GM12878 (cell line): ENCODE results near the gene DOCK9. TPM values are rescaled to one million over a fixed set of nuclear protein-coding genes. Genes with fewer than 3 reads are reported as not detected.

Experiments used
- ATAC-seq: fragments of 200-7000 bp; cut with Tn5 transposase; 3 replicates; pipeline ENCODE4 v1.9.1; 2020; ENCODE audit warnings: mild to moderate bottlenecking, moderate library complexity
- BruUV-seq: library from RNA; stranded (reverse); fragments of 400-500 nt; replicated peaks from 2 replicates; lab custom pipeline; 2021; lab: Mats Ljungman, UMichigan
- CTCF ChIA-PET: fragments of 300-600 bp; sonication (Branson Sonifier 250); formaldehyde crosslinking; extraction: SDS; loops from one replicate; lab custom pipeline; 2021; ENCODE audit warnings: inconsistent platforms; lab: Yijun Ruan, JAX
- POLR2A ChIA-PET: fragments of 350-600 bp; formaldehyde crosslinking; extraction: SDS; loops from one replicate; lab custom pipeline; 2021; ENCODE audit warnings: inconsistent platforms; lab: Charles Lee
- RAD21 ChIA-PET: fragments of 300-600 bp; sonication (Branson Sonifier 250); formaldehyde crosslinking; loops from one replicate; lab custom pipeline; 2023; ENCODE audit warnings: antibody characterized with exemption; ENCODE audit not compliant: unreplicated experiment; lab: Charles Lee
- SMC1A ChIA-PET: fragments of 300-600 bp; sonication (Branson Sonifier 250); formaldehyde crosslinking; loops from one replicate; lab custom pipeline; 2023; ENCODE audit not compliant: unreplicated experiment, uncharacterized antibody; lab: Charles Lee
- DNase-seq: peaks from one replicate; pipeline ENCODE4 v3.0.0-alpha.2; 2011; ENCODE audit warnings: low read depth, low spot score
- FAIRE-seq: peaks from 3 replicates; lab custom pipeline; 2011; peaks lifted over from hg19 to GRCh38; lab: Jason Lieb, UNC
- H2AFZ ChIP-seq: 2 replicates; pipeline ENCODE4 v1.6.0; 2011; ENCODE audit warnings: low read depth, low read length, control low read depth; ENCODE audit not compliant: control insufficient read depth
- H3K27ac ChIP-seq: 2 replicates; pipeline ENCODE4 v1.5.1; 2011; ENCODE audit warnings: control low read depth; ENCODE audit not compliant: control insufficient read depth, insufficient read depth
- H3K27me3 ChIP-seq, 2 experiments: replicated peaks in 1 of 2; 2 replicates each; pipeline versions ENCODE4 v1.6.0 to v1.6.1; 2011; ENCODE audit warnings: low read length in 1 of 2; ENCODE audit not compliant: control insufficient read depth in 2 of 2, insufficient read depth in 2 of 2
- H3K36me3 ChIP-seq, 2 experiments: 2 replicates each; pipeline ENCODE4 v1.5.1; 2011; ENCODE audit warnings: low read length in 1 of 2; ENCODE audit not compliant: control insufficient read depth in 2 of 2, insufficient read depth in 2 of 2
- H3K4me1 ChIP-seq: 2 replicates; pipeline ENCODE4 v1.6.1; 2011; ENCODE audit warnings: mild to moderate bottlenecking, low read length, moderate library complexity, mixed read lengths; ENCODE audit not compliant: control insufficient read depth, insufficient read depth
- H3K4me2 ChIP-seq: 2 replicates; pipeline ENCODE4 v1.6.0; 2011; ENCODE audit warnings: control low read depth; ENCODE audit not compliant: control insufficient read depth, insufficient read depth
- H3K4me3 ChIP-seq: fragments of 200-600 bp; sonication (generic); 2 replicates; pipeline ENCODE4 v1.5.1; 2016
- H3K79me2 ChIP-seq: 2 replicates; pipeline ENCODE4 v1.6.0; 2011; ENCODE audit warnings: low read length; ENCODE audit not compliant: control insufficient read depth, insufficient read depth
- H3K9ac ChIP-seq: 2 replicates; pipeline ENCODE4 v1.8.0; 2011; ENCODE audit warnings: low read length, control low read depth, mixed read lengths; ENCODE audit not compliant: control insufficient read depth, insufficient read depth
- H3K9me3 ChIP-seq: replicated peaks from 3 replicates; pipeline ENCODE4 v1.5.1; 2011; ENCODE audit warnings: mild to moderate bottlenecking, low read length; ENCODE audit not compliant: control insufficient read depth, insufficient read depth
- H4K20me1 ChIP-seq: 2 replicates; pipeline ENCODE4 v1.6.0; 2011; ENCODE audit not compliant: control insufficient read depth, insufficient read depth
- RB1 ChIP-seq: fragments of 450-650 bp; formaldehyde crosslinking; IDR thresholded peaks from 2 replicates; pipeline ENCODE4 v1.6.1; 2017; ENCODE audit warnings: mild to moderate bottlenecking, borderline replicate concordance
- RBBP5 ChIP-seq: fragments of 200-600 bp; sonication (generic); conservative IDR thresholded peaks from 2 replicates; pipeline ENCODE4 v1.6.1; 2016
- SPI1 ChIP-seq: IDR thresholded peaks from 2 replicates; pipeline ENCODE4 v1.6.1; 2011; ENCODE audit warnings: low read depth, mild to moderate bottlenecking, low read length, moderate library complexity, borderline replicate concordance; ENCODE audit not compliant: insufficient read depth
- ZNF217 ChIP-seq: fragments of 450-650 bp; IDR thresholded peaks from 2 replicates; pipeline ENCODE4 v1.6.1; 2017; ENCODE audit warnings: antibody characterized with exemption, mild to moderate bottlenecking
- WGBS: methylation state at CpG from one replicate; pipeline ENCODE4 v1.1.6; 2016; ENCODE audit warnings: low lambda C conversion rate; ENCODE audit not compliant: insufficient replicate concordance, insufficient coverage; ENCODE audit errors: missing lambda C conversion rate; 5-methylcytosine and 5-hydroxymethylcytosine counted together
- in situ Hi-C: fragments of 300-500 bp; cut with MboI; formaldehyde crosslinking; loops from 9 replicates; pipeline ENCODE4 v1.14.3; 2018; ENCODE audit warnings: mixed read lengths
- intact Hi-C: fragments of 100-400 bp; cut with micrococcal nuclease; formaldehyde crosslinking; loops from one replicate; pipeline ENCODE4 v1.14.2; 2022; ENCODE audit not compliant: unreplicated experiment
- polyA plus RNA-seq, 11 experiments: library from polyadenylated mRNA; depleted of rRNA in 4 of 11; unstranded in 6 of 11; stranded (reverse) in 5 of 11; fragments of >200 nt; fragmentation: Nextera tagmentation in 4 of 11; fragmentation: Illumina TruSeq in 1 of 11; extraction: Ambion mirVana in 4 of 11; extraction: Trizol in 1 of 11; gene quantifications; 1 replicate in 1 of 11; 2 replicates in 10 of 11; pipeline versions ENCODE4 v1.2.1 to v1.2.3, GENCODE V29; 2011 to 2016; ENCODE audit warnings: inconsistent platforms in 2 of 11, missing spikeins in 2 of 11, low read depth in 1 of 11
- total RNA-seq, 4 experiments: library from RNA; depleted of rRNA in 3 of 4; stranded (reverse); fragments of >200 nt in 3 of 4; fragmentation: Illumina TruSeq in 1 of 4; extraction: Trizol in 1 of 4; gene quantifications; 2 replicates each; pipeline versions ENCODE4 v1.2.1 to v1.2.3, GENCODE V29; 2013 to 2021
- TF ChIP-seq, protein P1 (sequence below): IDR thresholded peaks from 2 replicates; pipeline ENCODE4 v1.6.1; 2011; ENCODE audit warnings: borderline replicate concordance, low read depth, mild to moderate bottlenecking, moderate library complexity, low read length; ENCODE audit not compliant: insufficient read depth, poor library complexity, severe bottlenecking
- TF ChIP-seq, protein P2 (sequence below): fragments of 450-650 bp; IDR thresholded peaks from 2 replicates; pipeline ENCODE4 v1.6.1; 2017; ENCODE audit warnings: mild to moderate bottlenecking, moderate library complexity
- TF ChIP-seq, protein P3 (sequence below): IDR thresholded peaks from 2 replicates; pipeline ENCODE4 v1.6.1; 2012; ENCODE audit warnings: improper control_type of control experiment, low read depth, low read length; ENCODE audit not compliant: insufficient replicate concordance
- TF ChIP-seq, protein P4 (sequence below): fragments of 450-650 bp; IDR thresholded peaks from 2 replicates; pipeline ENCODE4 v1.6.1; 2016; ENCODE audit warnings: mild to moderate bottlenecking
- TF ChIP-seq, protein P5 (sequence below): IDR thresholded peaks from 2 replicates; pipeline ENCODE4 v1.6.1; 2012; ENCODE audit warnings: low read depth, low read length, improper control_type of control experiment

Gene DOCK9
- total and polyA plus RNA-seq, 10 of the 15 experiments (the other 5 are each of a cell fraction or from before 2014, with no cell fraction given): 0.09 to 2.9 (median 0.74) TPM

DNA sequence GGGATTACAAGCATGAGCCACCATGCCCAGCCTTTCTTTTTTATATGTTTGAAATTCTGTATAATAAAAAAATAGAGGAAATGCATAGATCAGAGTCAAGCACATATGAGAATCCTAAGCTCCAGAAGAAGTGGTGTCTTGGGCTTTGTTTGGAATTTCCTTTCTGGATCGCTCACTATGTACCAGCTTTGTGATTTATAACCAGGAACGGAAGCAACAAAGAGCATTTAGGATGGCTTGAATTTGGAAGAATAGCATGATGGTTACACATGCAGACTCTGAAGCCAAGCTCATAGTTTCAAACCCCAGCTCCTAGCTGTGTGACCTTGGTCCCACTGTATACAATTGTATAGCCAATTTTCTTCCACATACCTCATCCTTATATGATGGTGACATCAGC lies 197.4 kb downstream of the DOCK9 start:
- Histone ChIP-seq H3K27ac (no peak overlapping the region), H3K36me3 (no peaks in the 10 kb centered on the region), H3K9me3 (no peaks in the 10 kb centered on the region), H3K79me2 (no peaks in the 10 kb centered on the region), H3K27me3 (no peaks in the 10 kb centered on the region), H3K4me1 (no peaks in the 10 kb centered on the region), H4K20me1 (no peaks in the 10 kb centered on the region), H3K4me2 (no peak overlapping the region), H3K4me3 (no peak overlapping the region), H3K9ac (no peak overlapping the region), H2AFZ (no peak overlapping the region)
- 25% methylated on average over 2 of the region's 2 CpGs for WGBS
- intact Hi-C loops: no loop called here
- CTCF ChIA-PET: interaction anchor here (1.2 kb wide), 1 partner anchor 14 kb away, joined by 3 read pairs; no protein-coding TSS in a partner anchor
- FAIRE-seq: no peak
- no peak for DNase-seq
- BruUV-seq: no TSS peak
- in situ Hi-C loops: no loop called here
- POLR2A ChIA-PET: no interaction called here
- SMC1A ChIA-PET: interaction anchor here (0.9 to 1.7 kb wide), 2 partner anchors 13 to 18 kb away, joined by 4 read pairs; no protein-coding TSS in a partner anchor
- no peak for ATAC-seq
- RAD21 ChIA-PET: no interaction called here
- TF ChIP-seq RBBP5 (no peak), ZNF217 (no peak), RB1 (no peak), SPI1 (no peak)
- TF ChIP-seq, protein P1, sequence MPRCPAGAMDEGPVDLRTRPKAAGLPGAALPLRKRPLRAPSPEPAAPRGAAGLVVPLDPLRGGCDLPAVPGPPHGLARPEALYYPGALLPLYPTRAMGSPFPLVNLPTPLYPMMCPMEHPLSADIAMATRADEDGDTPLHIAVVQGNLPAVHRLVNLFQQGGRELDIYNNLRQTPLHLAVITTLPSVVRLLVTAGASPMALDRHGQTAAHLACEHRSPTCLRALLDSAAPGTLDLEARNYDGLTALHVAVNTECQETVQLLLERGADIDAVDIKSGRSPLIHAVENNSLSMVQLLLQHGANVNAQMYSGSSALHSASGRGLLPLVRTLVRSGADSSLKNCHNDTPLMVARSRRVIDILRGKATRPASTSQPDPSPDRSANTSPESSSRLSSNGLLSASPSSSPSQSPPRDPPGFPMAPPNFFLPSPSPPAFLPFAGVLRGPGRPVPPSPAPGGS: no peak
- TF ChIP-seq, protein P2, sequence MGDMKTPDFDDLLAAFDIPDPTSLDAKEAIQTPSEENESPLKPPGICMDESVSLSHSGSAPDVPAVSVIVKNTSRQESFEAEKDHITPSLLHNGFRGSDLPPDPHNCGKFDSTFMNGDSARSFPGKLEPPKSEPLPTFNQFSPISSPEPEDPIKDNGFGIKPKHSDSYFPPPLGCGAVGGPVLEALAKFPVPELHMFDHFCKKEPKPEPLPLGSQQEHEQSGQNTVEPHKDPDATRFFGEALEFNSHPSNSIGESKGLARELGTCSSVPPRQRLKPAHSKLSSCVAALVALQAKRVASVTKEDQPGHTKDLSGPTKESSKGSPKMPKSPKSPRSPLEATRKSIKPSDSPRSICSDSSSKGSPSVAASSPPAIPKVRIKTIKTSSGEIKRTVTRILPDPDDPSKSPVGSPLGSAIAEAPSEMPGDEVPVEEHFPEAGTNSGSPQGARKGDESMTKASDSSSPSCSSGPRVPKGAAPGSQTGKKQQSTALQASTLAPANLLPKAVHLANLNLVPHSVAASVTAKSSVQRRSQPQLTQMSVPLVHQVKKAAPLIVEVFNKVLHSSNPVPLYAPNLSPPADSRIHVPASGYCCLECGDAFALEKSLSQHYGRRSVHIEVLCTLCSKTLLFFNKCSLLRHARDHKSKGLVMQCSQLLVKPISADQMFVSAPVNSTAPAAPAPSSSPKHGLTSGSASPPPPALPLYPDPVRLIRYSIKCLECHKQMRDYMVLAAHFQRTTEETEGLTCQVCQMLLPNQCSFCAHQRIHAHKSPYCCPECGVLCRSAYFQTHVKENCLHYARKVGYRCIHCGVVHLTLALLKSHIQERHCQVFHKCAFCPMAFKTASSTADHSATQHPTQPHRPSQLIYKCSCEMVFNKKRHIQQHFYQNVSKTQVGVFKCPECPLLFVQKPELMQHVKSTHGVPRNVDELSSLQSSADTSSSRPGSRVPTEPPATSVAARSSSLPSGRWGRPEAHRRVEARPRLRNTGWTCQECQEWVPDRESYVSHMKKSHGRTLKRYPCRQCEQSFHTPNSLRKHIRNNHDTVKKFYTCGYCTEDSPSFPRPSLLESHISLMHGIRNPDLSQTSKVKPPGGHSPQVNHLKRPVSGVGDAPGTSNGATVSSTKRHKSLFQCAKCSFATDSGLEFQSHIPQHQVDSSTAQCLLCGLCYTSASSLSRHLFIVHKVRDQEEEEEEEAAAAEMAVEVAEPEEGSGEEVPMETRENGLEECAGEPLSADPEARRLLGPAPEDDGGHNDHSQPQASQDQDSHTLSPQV: no peak
- TF ChIP-seq, protein P3, sequence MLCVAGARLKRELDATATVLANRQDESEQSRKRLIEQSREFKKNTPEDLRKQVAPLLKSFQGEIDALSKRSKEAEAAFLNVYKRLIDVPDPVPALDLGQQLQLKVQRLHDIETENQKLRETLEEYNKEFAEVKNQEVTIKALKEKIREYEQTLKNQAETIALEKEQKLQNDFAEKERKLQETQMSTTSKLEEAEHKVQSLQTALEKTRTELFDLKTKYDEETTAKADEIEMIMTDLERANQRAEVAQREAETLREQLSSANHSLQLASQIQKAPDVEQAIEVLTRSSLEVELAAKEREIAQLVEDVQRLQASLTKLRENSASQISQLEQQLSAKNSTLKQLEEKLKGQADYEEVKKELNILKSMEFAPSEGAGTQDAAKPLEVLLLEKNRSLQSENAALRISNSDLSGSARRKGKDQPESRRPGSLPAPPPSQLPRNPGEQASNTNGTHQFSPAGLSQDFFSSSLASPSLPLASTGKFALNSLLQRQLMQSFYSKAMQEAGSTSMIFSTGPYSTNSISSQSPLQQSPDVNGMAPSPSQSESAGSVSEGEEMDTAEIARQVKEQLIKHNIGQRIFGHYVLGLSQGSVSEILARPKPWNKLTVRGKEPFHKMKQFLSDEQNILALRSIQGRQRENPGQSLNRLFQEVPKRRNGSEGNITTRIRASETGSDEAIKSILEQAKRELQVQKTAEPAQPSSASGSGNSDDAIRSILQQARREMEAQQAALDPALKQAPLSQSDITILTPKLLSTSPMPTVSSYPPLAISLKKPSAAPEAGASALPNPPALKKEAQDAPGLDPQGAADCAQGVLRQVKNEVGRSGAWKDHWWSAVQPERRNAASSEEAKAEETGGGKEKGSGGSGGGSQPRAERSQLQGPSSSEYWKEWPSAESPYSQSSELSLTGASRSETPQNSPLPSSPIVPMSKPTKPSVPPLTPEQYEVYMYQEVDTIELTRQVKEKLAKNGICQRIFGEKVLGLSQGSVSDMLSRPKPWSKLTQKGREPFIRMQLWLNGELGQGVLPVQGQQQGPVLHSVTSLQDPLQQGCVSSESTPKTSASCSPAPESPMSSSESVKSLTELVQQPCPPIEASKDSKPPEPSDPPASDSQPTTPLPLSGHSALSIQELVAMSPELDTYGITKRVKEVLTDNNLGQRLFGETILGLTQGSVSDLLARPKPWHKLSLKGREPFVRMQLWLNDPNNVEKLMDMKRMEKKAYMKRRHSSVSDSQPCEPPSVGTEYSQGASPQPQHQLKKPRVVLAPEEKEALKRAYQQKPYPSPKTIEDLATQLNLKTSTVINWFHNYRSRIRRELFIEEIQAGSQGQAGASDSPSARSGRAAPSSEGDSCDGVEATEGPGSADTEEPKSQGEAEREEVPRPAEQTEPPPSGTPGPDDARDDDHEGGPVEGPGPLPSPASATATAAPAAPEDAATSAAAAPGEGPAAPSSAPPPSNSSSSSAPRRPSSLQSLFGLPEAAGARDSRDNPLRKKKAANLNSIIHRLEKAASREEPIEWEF: no peak
- TF ChIP-seq, protein P4, sequence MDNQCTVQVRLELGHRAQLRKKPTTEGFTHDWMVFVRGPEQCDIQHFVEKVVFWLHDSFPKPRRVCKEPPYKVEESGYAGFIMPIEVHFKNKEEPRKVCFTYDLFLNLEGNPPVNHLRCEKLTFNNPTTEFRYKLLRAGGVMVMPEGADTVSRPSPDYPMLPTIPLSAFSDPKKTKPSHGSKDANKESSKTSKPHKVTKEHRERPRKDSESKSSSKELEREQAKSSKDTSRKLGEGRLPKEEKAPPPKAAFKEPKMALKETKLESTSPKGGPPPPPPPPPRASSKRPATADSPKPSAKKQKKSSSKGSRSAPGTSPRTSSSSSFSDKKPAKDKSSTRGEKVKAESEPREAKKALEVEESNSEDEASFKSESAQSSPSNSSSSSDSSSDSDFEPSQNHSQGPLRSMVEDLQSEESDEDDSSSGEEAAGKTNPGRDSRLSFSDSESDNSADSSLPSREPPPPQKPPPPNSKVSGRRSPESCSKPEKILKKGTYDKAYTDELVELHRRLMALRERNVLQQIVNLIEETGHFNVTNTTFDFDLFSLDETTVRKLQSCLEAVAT: no peak
- TF ChIP-seq, protein P5, sequence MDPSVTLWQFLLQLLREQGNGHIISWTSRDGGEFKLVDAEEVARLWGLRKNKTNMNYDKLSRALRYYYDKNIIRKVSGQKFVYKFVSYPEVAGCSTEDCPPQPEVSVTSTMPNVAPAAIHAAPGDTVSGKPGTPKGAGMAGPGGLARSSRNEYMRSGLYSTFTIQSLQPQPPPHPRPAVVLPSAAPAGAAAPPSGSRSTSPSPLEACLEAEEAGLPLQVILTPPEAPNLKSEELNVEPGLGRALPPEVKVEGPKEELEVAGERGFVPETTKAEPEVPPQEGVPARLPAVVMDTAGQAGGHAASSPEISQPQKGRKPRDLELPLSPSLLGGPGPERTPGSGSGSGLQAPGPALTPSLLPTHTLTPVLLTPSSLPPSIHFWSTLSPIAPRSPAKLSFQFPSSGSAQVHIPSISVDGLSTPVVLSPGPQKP: no peak
